Endothelial cell of umbilical vein (primary cell): ENCODE results near the gene TRIM13. TPM values are rescaled to one million over a fixed set of nuclear protein-coding genes. Genes with fewer than 3 reads are reported as not detected.

Experiments
- BruUV-seq: library from RNA; stranded (reverse); fragments of 400-500 nt; replicated peaks from 2 replicates; lab custom pipeline; 2021; lab: Mats Ljungman, UMichigan
- CTCF ChIA-PET: fragments of 300-600, 350-600 bp; sonication (Branson Sonifier 250); formaldehyde crosslinking; loops from one replicate; lab custom pipeline; 2021; ENCODE audit warnings: antibody characterized with exemption, inconsistent platforms; lab: Charles Lee
- POLR2A ChIA-PET: fragments of 300-600, 350-600 bp; sonication (Branson Sonifier 250); formaldehyde crosslinking; loops from one replicate; lab custom pipeline; 2021; ENCODE audit warnings: antibody characterized with exemption, inconsistent platforms; lab: Charles Lee
- DNase-seq: peaks from one replicate; pipeline ENCODE4 v3.0.0-alpha.2; 2011; ENCODE audit warnings: low read depth, low spot score
- FAIRE-seq: peaks from 2 replicates; lab custom pipeline; 2011; peaks lifted over from hg19 to GRCh38; lab: Jason Lieb, UNC
- H2AFZ ChIP-seq: 2 replicates; pipeline ENCODE4 v1.6.0; 2012; ENCODE audit warnings: low read depth, low read length, control low read depth, inconsistent platforms
- H3K27ac ChIP-seq: 2 replicates; pipeline ENCODE4 v1.5.1; 2011; ENCODE audit warnings: low read depth, mild to moderate bottlenecking, control low read depth, low read length, moderate library complexity; ENCODE audit not compliant: insufficient read depth
- H3K27me3 ChIP-seq, 2 experiments: 2 replicates each; pipeline versions ENCODE4 v1.6.0 to v1.6.1; 2011; ENCODE audit warnings: low read length in 2 of 2, mixed read lengths in 1 of 2; ENCODE audit not compliant: control insufficient read depth in 2 of 2, insufficient read depth in 2 of 2
- H3K36me3 ChIP-seq, 2 experiments: 2 replicates in 1 of 2; 3 replicates in 1 of 2; pipeline ENCODE4 v1.5.1; 2011; ENCODE audit warnings: low read length in 2 of 2, mild to moderate bottlenecking in 1 of 2, moderate library complexity in 1 of 2; ENCODE audit not compliant: control insufficient read depth in 2 of 2, insufficient read depth in 2 of 2; ENCODE audit errors: extremely low read depth in 1 of 2
- H3K4me1 ChIP-seq: 3 replicates; pipeline ENCODE4 v1.5.1; 2011; ENCODE audit warnings: mild to moderate bottlenecking, low read length; ENCODE audit not compliant: control insufficient read depth, insufficient read depth; ENCODE audit errors: extremely low read depth
- H3K4me2 ChIP-seq: 2 replicates; pipeline ENCODE4 v1.6.1; 2011; ENCODE audit warnings: low read length, control low read depth, mixed read lengths; ENCODE audit not compliant: insufficient read depth
- H3K4me3 ChIP-seq, 3 experiments: fragments of 200-600 bp in 1 of 3; sonication (generic), shearing (Covaris generic) in 1 of 3; replicated peaks in 1 of 3; 2 replicates each; pipeline ENCODE4 v1.5.1; 2011 to 2016; ENCODE audit warnings: control low read depth in 3 of 3, low read length in 3 of 3, mild to moderate bottlenecking in 2 of 3, inconsistent platforms in 1 of 3, low read depth in 1 of 3, moderate library complexity in 1 of 3; ENCODE audit not compliant: insufficient read depth in 1 of 3
- H3K79me2 ChIP-seq: 2 replicates; pipeline ENCODE4 v1.6.0; 2012; ENCODE audit warnings: low read length, inconsistent platforms; ENCODE audit not compliant: control insufficient read depth, insufficient read depth
- H3K9ac ChIP-seq: replicated peaks from 2 replicates; pipeline ENCODE3; 2011; ENCODE audit warnings: low read length, control low read depth; ENCODE audit not compliant: insufficient read depth; ENCODE audit errors: extremely low read depth
- H3K9me1 ChIP-seq: replicated peaks from 3 replicates; pipeline ENCODE4 v1.6.0; 2011; ENCODE audit warnings: mild to moderate bottlenecking, low read length; ENCODE audit not compliant: control insufficient read depth, insufficient read depth; ENCODE audit errors: extremely low read depth
- H3K9me3 ChIP-seq: replicated peaks from 2 replicates; pipeline ENCODE4 v1.5.1; 2012; ENCODE audit warnings: low read length, inconsistent platforms; ENCODE audit not compliant: control insufficient read depth, insufficient read depth
- H4K20me1 ChIP-seq: replicated peaks from 2 replicates; pipeline ENCODE3; 2011; ENCODE audit warnings: mild to moderate bottlenecking, low read length; ENCODE audit not compliant: control insufficient read depth, insufficient read depth; ENCODE audit errors: extremely low read depth
- EZH2 ChIP-seq: IDR thresholded peaks from 2 replicates; pipeline ENCODE4 v1.6.1; 2012; ENCODE audit warnings: borderline replicate concordance, low read depth, mild to moderate bottlenecking, moderate library complexity, low read length, inconsistent platforms; ENCODE audit not compliant: severe bottlenecking
- GATA2 ChIP-seq: IDR thresholded peaks from 2 replicates; pipeline ENCODE4 v1.7.0; 2011; ENCODE audit warnings: low read depth, mild to moderate bottlenecking, moderate library complexity, mixed read lengths, low read length; ENCODE audit not compliant: insufficient read length, insufficient read depth
- MYC ChIP-seq: IDR thresholded peaks from one replicate; pipeline ENCODE4 v1.6.1; 2011; ENCODE audit warnings: mild to moderate bottlenecking, low read depth, low read length
- POLR2A ChIP-seq: IDR thresholded peaks from 2 replicates; pipeline ENCODE4 v1.6.1; 2012; ENCODE audit warnings: low read depth, mild to moderate bottlenecking, control low read depth, low read length
- dilution Hi-C: fragments of 300-500 bp; cut with MboI; formaldehyde crosslinking; loops from one replicate; pipeline ENCODE4 v1.15.0; 2019; ENCODE audit warnings: low sequenced_read_pairs; ENCODE audit not compliant: extremely low pct_ligation_motif_present
- intact Hi-C: fragments of 100-400 bp; cut with micrococcal nuclease; formaldehyde crosslinking; loops from one replicate; pipeline ENCODE4 v1.10.0; 2022
- polyA plus RNA-seq, 4 experiments: library from polyadenylated mRNA; depleted of rRNA in 3 of 4; stranded (reverse) in 3 of 4; unstranded in 1 of 4; fragments of >200 nt; gene quantifications; 2 replicates each; pipeline versions ENCODE4 v1.2.1 to v1.2.3, GENCODE V29; 2011 to 2012; ENCODE audit warnings: missing spikeins in 1 of 4
- total RNA-seq: library from RNA; stranded (reverse); gene quantifications from 2 replicates; pipeline ENCODE4 v1.2.3, GENCODE V29; 2021
- TF ChIP-seq, protein P1 (sequence below), 2 donors: IDR thresholded peaks; 1 replicate in 1 of 2; 2 replicates in 1 of 2; pipeline ENCODE4 v1.5.1; 2011; ENCODE audit warnings: low read length in 2 of 2, mild to moderate bottlenecking in 2 of 2, moderate library complexity in 2 of 2, control low read depth in 1 of 2, inconsistent platforms in 1 of 2, low read depth in 1 of 2; ENCODE audit not compliant: insufficient read depth in 1 of 2; ENCODE audit errors: extremely low read depth in 1 of 2
- TF ChIP-seq, protein P2 (sequence below): IDR thresholded peaks from 2 replicates; pipeline ENCODE4 v1.6.1; 2011; ENCODE audit not compliant: insufficient read depth, insufficient read length

TRIM13 gene
- total and polyA plus RNA-seq, 2 donors (not counting 3 experiments of a cell fraction or from before 2014, with no cell fraction given): 12.5 to 28.2 TPM

DNA sequence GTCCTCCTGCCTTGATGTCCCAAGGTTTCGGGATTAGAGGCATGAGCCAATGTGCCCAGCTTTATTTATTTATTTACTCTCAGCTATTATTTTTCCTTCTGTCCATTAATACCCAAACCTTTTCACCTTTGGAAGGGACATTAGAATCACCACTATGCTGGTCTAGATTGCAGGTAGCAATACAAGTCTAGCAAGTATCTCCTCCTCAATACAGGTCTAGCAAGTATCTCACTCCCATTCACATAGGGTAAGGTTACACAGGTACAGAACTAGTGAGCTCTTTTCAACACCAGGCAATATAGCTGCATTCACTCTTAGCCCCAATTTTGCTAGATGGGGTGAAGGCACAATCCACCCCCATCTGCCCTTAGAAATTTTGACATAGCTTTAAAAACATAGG is 43.3 kb upstream of the TRIM13 start:
- Histone ChIP-seq H3K9ac (no peak overlapping the region), H3K9me1 (no peaks in the 10 kb centered on the region), H3K36me3 (no peaks in the 10 kb centered on the region), H3K4me3 (no peak overlapping the region), H3K27me3 (peaks cover 0 to 2% of the 10 kb centered on the region in 2 experiments), H3K4me1 (no peaks in the 10 kb centered on the region), H3K27ac (no peak overlapping the region), H2AFZ (no peak overlapping the region), H4K20me1 (no peaks in the 10 kb centered on the region), H3K4me2 (no peak overlapping the region), H3K9me3 (no peaks in the 10 kb centered on the region), H3K79me2 (no peaks in the 10 kb centered on the region)
- CTCF ChIA-PET: interaction anchor here (0.8 to 1.0 kb wide), 2 partner anchors 17 to 23 kb away, joined by 3 to 5 read pairs; partner anchors contain the start of gene SPRYD7
- POLR2A ChIA-PET: no interaction called here
- dilution Hi-C loops: no loop called here
- BruUV-seq: no TSS peak
- FAIRE-seq: no peak
- intact Hi-C loops: no loop called here
- TF ChIP-seq GATA2 (no peak), POLR2A (no peak), EZH2 (no peak), MYC (no peak)
- TF ChIP-seq, protein P1, sequence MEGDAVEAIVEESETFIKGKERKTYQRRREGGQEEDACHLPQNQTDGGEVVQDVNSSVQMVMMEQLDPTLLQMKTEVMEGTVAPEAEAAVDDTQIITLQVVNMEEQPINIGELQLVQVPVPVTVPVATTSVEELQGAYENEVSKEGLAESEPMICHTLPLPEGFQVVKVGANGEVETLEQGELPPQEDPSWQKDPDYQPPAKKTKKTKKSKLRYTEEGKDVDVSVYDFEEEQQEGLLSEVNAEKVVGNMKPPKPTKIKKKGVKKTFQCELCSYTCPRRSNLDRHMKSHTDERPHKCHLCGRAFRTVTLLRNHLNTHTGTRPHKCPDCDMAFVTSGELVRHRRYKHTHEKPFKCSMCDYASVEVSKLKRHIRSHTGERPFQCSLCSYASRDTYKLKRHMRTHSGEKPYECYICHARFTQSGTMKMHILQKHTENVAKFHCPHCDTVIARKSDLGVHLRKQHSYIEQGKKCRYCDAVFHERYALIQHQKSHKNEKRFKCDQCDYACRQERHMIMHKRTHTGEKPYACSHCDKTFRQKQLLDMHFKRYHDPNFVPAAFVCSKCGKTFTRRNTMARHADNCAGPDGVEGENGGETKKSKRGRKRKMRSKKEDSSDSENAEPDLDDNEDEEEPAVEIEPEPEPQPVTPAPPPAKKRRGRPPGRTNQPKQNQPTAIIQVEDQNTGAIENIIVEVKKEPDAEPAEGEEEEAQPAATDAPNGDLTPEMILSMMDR (IDR thresholded peaks at IDR 0.05; ENCODE audit: extremely low read depth in 1 of 2, insufficient read depth in 1 of 2, low read depth in 1 of 2, low read length in 2 of 2): no peak
- TF ChIP-seq, protein P2, sequence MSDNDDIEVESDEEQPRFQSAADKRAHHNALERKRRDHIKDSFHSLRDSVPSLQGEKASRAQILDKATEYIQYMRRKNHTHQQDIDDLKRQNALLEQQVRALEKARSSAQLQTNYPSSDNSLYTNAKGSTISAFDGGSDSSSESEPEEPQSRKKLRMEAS: no peak
- DNase-seq: no peak
